ENCODE data around the gene SLC6A11. TPM values are rescaled to one million over a fixed set of nuclear protein-coding genes. Genes with fewer than 3 reads are reported as not detected.

Gene SLC6A11
- polyA plus RNA-seq, 3 donors: 0.03 to 0.07 TPM; not detected in 1

DNA sequence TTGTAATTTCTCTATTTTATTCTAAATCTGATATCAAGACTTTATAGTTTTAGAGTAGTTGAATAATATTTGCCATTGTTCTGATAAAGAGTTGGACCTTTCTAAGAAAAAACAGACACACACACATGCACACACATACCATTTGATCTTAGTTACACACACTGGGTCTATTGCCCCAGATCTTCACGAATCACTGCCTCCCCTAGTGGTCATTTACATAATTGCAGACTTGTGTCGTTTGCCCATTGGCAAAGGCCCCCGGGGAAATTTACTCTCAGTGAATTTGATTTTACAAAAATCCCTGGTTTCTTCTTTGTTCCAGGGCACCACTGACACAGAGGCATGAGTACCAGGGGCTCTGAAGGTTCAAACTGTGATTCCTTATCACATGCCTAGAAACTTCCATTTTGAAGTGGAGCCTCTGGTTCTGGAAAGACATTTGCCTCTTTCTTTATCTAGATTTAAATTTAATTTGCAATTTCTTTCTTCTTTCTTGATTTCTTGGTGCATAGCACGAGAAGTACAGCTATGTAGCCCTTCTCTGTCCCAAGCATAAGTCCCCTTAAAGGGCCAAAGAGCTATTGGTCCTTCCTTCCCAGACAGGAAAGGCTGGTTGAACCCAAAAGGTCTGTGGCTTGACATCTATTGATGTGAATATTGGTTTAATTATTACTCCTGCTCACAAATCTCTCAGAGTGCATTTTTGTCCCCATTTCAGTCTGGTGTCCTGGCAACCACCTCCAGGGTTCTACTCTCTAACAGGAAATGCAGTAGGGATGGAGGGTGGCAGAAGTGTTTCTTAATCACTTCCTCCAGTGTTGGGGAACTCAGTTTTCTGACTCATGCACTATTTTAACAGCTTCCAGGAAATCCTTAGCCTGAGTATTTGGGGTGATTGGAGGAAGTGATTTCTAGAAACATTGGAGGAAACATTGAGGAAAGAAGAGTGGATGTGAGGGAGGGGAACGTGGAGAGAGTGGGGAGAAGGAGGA lies 32.4 kb upstream of the SLC6A11 start:
- WGBS, 3 donors: 14 to 24% (median 17%) methylated on average over 5 of the region's 5 CpGs
- H3K27ac ChIP-seq (ENCODE audit: low read depth, low read length): no peak overlapping the region

DNA sequence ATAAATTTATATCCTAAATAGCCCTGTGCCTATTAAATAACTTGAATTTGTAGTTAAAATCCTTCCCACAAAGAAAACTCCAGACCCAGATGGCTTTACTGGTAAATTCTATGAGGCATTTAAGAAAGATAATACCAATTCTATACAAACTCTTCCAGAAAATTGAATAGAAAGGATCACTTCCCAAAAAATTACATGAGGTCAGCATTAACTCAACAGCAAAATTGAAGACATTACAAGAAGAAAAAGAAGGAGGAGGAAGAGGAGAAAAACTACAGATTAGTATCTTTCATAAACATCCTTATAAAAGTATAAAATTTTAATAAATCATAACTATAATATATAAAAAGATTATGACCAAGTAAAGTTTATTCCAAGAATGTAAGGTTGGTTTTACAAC lies 29.4 kb upstream of the SLC6A11 start:
- no peak overlapping the region for H3K27ac ChIP-seq (ENCODE audit: low read depth, low read length)

DNA sequence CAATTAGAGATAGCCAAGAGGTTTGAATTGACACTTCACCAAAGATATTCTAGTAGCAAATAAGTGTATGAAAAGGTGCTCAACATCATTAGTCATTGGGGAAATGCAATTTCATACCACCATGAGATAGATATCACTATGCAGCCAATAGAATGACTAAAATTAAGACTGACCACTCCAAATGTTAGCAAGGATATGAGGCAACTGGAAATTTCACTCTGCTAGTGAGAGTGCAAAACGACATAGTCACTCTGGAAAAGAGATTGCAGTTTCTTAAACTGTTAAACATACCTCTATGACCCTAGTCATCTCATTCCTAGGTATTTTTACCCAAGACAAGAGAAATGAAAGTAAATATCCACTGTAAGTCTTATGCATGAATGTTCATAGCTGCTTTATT lies 27.6 kb upstream of the SLC6A11 start:
- WGBS, 3 donors: 13 to 36% (median 25%) methylated on average over 1 of the region's 1 CpG
- no peak overlapping the region for H3K27ac ChIP-seq (ENCODE audit: low read depth, low read length)

DNA sequence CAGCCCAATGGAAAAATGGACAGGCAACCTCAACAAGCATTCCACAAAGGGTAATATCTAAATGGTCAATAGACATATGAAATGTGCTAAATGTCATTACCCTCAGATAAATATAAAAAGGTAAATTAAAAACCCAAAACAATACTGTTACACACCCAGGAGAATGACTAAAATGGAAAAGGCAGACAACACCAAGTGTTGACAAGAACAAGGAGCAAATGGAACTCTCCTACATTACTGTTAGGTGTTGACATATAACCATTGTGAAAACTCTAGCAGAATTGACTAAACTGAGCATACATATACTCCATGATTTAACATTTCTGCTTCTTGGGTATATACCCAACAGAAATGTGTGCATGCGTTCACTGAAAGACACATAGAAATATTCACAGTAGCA lies 25.3 kb upstream of the SLC6A11 start:
- no peak overlapping the region for H3K27ac ChIP-seq (ENCODE audit: low read depth, low read length)
- WGBS, 3 donors: 92 to 100% (median 98%) methylated on average over 1 of the region's 1 CpG

DNA sequence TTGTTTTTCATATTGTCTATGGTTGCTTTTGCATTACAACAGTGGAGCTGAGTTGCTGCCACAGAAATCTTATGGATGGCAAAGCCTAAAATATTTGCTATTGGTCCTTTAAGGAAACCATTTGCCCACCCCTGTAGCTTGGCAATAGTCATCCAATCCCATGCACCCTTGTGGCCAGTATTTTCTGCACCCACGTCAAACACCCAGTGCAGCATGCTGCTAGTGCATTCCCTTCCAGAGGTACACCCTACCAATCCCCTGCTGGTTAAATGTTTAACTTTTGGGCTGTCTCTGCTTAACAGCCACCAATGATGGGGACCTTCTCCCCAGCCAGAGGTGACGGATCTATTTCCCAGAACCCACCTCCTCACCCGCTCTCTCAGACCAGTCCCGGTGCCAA lies 23.8 kb upstream of the SLC6A11 start:
- no peak overlapping the region for H3K27ac ChIP-seq (ENCODE audit: low read depth, low read length)
- WGBS, 3 donors: 55 to 83% (median 77%) methylated on average over 4 of the region's 4 CpGs

DNA sequence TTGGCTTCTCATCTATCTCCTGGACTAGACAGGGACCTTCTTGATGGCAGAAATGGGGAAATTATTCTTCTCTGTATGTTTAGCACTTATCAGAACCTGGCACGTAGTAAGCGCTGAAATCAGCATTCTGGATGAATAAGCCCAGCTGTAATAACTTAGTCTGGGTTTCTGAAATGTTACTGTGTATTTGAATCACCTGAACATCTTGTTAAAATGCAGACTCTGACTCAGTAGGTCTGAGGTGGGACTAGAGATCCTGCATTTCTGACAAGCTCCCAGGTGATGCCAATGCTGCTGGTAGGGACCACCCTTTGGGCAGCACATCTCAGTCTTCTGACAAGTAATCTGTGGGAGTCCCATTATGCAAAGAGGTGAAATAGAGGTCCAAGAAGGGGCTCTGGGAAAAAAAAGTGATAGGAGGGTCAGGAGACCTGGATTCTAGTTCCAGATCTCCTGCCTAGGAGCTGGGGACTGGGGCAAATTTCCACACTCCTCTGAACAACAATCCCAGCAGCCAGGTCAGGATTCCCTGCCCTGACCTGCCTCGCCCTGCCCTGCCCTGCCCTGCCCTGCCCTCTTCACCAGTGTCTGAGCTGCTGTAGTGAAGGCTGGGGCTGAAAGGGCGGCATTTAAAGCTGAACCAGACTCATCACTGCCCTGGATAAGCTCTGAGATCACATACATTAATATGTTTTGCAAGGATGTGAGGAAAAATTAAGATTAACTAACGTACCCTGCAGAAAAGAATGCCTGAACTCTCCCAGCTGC lies 17.2 kb upstream of the SLC6A11 start:
- WGBS, 3 donors: 46 to 57% (median 52%) methylated on average over 5 of the region's 5 CpGs
- no peak overlapping the region for H3K27ac ChIP-seq (ENCODE audit: low read depth, low read length)

DNA sequence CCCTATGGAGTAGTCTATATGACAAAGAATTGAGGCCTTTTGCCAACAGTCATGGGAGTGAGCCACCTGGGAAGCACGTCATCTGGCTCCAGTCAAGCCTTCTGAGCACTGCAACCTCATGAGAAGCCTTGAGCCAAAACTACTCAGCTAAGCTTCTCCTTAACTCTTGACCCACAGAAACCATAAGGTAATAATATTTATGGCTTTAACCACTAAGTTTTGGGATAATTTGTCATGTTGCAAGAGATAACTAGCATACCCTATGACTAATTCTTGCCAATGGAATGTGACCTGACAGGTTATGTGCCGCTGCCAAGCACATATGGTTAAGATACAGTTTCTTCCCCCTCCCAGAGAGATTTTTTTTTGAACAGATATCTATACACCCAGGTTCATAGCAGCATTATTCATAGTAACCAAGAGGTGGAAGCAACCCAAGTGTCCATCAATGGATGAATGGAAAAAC lies 11.8 kb upstream of the SLC6A11 start:
- no peak overlapping the region for H3K27ac ChIP-seq (ENCODE audit: low read depth, low read length)
- WGBS, 3 donors: 34 to 62% (median 45%) methylated on average over 2 of the region's 2 CpGs

DNA sequence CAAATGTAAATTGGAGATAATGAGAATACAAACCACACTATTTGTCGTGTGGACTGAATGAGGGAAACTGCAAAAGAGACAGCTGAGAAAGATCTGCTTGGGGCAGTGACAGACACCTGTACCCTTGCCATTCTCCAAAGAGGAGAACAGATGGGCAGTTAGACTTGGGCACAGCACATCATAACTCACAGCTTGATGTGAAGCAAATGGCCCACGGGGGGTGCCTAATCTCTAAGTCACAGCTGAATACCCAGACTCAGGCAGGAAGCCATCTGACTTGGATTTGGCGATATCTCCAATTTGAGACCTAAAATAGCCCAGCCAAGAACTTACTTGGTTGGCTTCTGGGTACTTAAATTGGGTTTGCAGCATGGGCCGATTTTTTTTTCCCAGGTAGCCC lies 10.0 kb upstream of the SLC6A11 start:
- no peak overlapping the region for H3K27ac ChIP-seq (ENCODE audit: low read depth, low read length)
- WGBS, 3 donors: 60 to 77% (median 64%) methylated on average over 4 of the region's 4 CpGs

DNA sequence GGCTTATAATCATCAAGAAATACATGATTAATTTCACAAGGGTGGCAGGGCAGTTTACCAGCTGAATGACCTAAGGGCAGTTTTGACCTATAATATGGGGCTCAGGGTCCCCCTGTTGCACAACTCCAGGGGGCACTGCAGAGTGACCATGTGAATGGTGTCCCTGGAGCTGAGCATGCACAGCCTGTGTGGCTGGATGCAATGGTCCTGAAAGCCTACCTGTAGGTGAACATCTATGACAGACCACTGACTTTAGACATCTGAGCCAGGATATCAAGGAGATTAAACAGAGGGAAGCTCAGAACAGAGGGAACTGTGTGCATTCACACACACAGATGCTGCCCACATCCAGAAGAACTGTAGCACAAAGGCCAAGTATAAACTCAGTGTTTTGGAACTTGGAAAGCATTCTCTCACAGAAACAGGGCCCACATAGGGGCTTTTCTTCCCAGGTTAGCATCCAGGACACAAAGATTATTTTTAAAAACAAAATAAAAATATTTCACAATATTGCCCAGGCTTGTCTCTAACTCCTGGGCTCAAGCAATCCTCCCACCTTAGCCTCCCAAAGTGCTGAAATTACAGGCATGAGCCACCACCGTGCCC lies 7.8 kb upstream of the SLC6A11 start:
- 66 to 77% (median 74%) methylated on average over 1 of the region's 1 CpG for WGBS, 3 donors
- no peak overlapping the region for H3K27ac ChIP-seq (ENCODE audit: low read depth, low read length)

DNA sequence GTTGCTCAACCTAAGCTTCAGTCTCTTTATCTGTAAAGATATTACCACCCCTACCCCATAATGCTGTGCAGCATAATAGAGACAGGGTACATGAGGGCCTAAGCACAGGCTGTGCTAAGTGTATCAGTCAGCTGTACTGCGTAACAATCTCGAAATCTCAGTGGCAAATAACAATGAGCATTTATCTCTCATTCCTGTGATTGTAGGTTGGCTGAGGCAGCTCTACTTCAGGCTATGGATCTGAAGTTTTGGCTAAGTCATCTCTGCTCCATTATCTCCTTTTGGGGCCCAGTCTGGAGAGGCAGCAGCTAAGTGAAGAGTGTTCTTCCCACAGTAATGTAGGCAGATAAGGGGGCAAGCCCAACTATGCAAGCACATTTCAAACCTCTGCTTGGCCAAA lies 7.1 kb upstream of the SLC6A11 start:
- H3K27ac ChIP-seq (ENCODE audit: low read depth, low read length): no peak overlapping the region
- WGBS, 3 donors: 82 to 85% (median 84%) methylated on average over 2 of the region's 2 CpGs

DNA sequence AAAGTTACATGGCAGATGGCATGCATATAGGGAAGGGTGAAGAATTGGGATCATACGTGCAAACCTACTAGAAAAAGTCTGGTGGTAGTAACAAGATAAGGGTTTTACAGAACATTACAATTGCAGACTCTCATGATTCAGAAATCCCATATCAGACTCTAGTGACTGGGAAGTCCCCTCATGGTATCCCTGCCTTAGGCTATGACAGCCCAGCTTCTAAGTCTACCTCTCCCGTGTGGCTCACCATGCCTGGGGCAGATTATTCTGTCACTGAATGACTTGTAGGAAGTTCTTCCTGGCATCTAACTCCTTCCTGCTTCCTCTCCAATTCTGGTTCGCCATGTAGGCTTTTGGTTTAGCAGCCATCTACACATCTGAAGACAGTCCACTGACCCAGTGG lies 5.7 kb upstream of the SLC6A11 start:
- H3K27ac ChIP-seq (ENCODE audit: low read depth, low read length): no peak overlapping the region
- 80 to 83% (median 81%) methylated on average over 3 of the region's 3 CpGs for WGBS, 3 donors

DNA sequence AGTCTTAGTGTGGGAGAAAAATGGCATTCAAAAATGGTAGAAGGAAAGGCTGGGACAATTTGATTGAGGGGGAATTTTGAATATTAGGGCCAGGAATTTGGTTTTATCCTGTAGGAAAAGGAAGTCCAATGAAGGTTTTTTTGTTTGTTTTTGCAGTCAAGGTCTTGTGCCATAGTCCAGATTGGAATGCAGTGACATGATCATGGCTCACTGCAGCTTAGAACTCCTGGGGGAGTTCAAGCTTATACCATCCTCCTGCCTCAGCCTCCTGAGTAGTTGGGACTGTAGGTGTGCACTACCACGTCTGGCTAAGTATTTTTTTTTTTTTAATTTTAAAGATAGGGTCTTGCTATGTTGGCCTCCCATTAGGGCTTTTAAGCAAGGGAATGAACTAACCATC lies 2.6 kb upstream of the SLC6A11 start:
- no peak overlapping the region for H3K27ac ChIP-seq (ENCODE audit: low read depth, low read length)
- 31 to 90% (median 56%) methylated on average over 1 of the region's 1 CpG for WGBS, 3 donors

DNA sequence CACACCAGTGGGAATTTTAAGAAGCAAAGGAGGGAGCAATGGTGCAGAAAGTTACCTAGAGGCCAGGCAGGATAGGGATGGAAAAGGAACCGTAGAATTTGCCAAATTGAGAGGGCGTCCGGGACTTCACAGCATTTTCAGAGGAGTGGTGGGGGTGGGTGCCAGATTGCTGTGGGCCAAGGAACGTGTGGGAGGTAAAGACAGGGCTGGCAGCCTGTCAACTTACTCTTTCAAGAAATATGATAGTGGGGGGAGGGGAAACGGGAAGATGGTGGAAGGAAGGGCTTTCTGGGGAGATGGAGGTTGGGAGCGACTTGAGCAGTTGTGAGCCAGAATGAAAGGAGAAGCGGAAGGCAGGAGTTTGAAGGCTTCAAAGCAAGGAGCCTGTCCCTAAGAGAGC lies 1.4 kb upstream of the SLC6A11 start:
- H3K27ac ChIP-seq (ENCODE audit: low read depth, low read length): no peak overlapping the region

DNA sequence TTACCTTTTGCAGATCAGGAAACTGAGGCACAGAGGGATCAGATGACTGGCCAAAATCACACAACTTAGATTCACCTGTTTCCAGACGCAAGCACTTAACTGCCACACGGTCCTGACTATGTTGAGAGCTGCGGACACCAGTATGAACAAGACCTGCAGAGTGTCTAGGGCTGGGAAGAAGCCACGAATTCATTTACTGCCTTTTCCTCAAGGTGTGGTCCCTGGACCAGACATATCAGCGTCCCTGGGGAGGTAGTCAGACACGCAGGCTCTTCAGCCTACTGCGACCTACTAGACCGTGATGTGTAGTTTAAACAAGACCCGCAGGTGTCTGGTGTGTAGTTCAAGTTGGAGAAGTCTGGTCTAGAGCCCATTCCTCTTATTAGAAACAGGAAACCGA lies 541 bp upstream of the SLC6A11 start:
- 73 to 77% (median 77%) methylated on average over 10 of the region's 10 CpGs for WGBS, 3 donors
- no peak overlapping the region for H3K27ac ChIP-seq (ENCODE audit: low read depth, low read length)

More for the DNA sequence above, 1.4 kb upstream of the SLC6A11 start:
- 67 to 73% (median 67%) methylated on average over 7 of the region's 7 CpGs for WGBS, 3 donors

DNA sequence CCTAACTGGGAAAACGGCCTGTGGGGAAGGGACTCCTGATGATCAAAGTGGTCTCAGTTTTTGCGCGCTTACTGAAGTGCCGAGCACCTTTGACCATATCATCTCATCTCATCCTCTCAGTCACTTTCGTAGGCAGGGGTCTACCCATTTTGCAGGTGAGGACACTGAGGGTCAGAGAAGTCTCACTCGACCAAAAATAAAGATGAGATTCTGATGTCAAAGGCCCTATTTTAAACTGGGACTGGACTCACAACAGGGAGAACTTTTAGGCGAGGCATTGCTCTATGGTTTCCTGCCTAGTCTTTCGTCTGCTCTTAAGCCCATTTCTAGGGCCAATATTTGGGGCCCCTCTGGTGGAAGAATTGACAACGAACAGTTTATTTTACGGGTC lies 830 bp downstream of the SLC6A11 start:
- no peak overlapping the region for H3K27ac ChIP-seq (ENCODE audit: low read depth, low read length)
- 67 to 73% (median 69%) methylated on average over 10 of the region's 10 CpGs for WGBS, 3 donors

DNA sequence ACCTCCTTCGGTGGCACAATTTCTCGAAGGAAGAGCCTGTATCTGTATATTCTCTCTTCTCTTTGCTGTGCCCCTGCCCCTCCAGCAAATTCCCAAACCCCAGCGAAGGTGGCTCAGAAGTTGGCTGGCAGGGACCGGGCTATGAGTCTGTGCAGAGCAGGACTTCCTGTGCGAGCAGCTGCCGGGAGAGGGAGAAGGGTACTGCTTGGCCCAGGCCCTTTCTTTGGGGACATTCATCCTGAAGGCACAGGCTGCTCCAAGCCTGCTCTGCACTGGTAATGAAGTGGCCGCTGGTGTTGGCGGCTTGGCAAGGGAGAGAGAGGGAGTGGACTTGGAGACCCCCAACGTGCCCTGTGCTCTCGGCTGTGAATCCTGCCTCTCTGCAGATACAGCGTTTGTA lies 1.5 kb downstream of the SLC6A11 start:
- H3K27ac ChIP-seq (ENCODE audit: low read depth, low read length): no peak overlapping the region
- 36 to 59% (median 59%) methylated on average over 11 of the region's 11 CpGs for WGBS, 3 donors

DNA sequence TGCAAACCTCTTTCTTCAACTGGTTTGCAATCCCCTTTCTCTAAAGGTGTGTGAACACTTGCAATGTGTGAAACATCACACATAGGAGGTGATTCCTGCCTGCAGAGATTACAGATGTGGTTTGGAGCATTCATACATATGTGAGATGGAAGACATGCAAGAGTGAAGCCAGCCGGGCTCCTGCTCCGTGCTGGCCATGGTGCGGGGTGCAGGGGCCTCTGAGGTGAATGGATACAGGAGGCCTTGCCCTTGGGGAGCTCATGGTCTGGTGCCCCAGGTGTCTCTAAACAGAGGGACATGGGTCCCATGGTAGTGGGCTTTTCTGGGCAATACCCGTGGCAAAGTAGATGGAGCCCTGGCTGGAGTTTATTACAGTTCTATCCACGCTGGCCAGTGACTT lies 6.0 kb downstream of the SLC6A11 start:
- WGBS, 3 donors: 74 to 82% (median 79%) methylated on average over 5 of the region's 5 CpGs
- H3K27ac ChIP-seq (ENCODE audit: low read depth, low read length): no peak overlapping the region

DNA sequence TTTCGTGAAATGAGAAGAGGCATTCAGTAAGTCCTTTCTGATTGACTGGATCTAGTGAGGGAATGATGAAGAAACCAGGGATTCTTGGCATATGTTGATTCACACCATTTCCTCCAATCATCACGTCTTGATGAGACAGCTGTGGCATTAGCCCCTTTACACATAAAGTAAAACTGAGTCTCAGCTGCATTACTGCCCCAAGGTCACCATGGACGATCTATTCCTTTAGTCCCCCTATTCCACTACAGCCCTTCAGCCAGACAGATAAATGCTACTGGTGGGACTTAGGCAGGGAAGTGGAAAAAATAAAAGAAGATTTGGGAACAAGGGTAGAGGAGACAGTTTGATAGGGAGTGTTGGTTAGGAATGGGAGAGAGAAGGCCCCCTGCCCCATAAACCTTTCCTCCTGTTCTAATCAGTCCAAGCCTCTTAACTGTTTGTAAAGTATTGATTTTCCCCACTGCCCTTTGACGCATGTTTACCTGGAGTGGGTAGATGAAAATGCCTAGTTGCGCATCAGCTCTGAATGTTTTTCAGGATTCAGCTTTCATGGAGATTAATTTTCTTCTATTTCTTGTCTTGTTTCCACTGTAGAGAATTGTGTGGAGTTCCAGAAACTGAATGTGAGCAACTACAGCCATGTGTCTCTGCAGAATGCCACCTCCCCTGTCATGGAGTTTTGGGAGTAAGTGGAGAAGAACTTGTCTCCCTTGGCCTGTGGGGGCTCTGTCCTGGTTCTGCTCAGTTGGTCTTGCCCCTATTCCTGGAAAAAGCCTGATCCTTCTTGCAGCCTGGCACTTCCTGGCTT lies 6.9 kb downstream of the SLC6A11 start:
- 45 to 79% (median 71%) methylated on average over 5 of the region's 5 CpGs for WGBS, 3 donors
- H3K27ac ChIP-seq (ENCODE audit: low read depth, low read length): no peak overlapping the region

Data from adipose tissue (tissue), 3 donors.